GM12872 (cell line): ENCODE data around the gene INO80.

Source experiments
- TF ChIP-seq, protein P1 (sequence below): IDR thresholded peaks from 3 replicates; pipeline ENCODE4 v1.5.1; 2011; ENCODE audit warnings: low read depth, mild to moderate bottlenecking, low read length, moderate library complexity; ENCODE audit not compliant: insufficient read depth

The INO80 gene, protein sequence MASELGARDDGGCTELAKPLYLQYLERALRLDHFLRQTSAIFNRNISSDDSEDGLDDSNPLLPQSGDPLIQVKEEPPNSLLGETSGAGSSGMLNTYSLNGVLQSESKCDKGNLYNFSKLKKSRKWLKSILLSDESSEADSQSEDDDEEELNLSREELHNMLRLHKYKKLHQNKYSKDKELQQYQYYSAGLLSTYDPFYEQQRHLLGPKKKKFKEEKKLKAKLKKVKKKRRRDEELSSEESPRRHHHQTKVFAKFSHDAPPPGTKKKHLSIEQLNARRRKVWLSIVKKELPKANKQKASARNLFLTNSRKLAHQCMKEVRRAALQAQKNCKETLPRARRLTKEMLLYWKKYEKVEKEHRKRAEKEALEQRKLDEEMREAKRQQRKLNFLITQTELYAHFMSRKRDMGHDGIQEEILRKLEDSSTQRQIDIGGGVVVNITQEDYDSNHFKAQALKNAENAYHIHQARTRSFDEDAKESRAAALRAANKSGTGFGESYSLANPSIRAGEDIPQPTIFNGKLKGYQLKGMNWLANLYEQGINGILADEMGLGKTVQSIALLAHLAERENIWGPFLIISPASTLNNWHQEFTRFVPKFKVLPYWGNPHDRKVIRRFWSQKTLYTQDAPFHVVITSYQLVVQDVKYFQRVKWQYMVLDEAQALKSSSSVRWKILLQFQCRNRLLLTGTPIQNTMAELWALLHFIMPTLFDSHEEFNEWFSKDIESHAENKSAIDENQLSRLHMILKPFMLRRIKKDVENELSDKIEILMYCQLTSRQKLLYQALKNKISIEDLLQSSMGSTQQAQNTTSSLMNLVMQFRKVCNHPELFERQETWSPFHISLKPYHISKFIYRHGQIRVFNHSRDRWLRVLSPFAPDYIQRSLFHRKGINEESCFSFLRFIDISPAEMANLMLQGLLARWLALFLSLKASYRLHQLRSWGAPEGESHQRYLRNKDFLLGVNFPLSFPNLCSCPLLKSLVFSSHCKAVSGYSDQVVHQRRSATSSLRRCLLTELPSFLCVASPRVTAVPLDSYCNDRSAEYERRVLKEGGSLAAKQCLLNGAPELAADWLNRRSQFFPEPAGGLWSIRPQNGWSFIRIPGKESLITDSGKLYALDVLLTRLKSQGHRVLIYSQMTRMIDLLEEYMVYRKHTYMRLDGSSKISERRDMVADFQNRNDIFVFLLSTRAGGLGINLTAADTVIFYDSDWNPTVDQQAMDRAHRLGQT (N-terminal part only)

DNA sequence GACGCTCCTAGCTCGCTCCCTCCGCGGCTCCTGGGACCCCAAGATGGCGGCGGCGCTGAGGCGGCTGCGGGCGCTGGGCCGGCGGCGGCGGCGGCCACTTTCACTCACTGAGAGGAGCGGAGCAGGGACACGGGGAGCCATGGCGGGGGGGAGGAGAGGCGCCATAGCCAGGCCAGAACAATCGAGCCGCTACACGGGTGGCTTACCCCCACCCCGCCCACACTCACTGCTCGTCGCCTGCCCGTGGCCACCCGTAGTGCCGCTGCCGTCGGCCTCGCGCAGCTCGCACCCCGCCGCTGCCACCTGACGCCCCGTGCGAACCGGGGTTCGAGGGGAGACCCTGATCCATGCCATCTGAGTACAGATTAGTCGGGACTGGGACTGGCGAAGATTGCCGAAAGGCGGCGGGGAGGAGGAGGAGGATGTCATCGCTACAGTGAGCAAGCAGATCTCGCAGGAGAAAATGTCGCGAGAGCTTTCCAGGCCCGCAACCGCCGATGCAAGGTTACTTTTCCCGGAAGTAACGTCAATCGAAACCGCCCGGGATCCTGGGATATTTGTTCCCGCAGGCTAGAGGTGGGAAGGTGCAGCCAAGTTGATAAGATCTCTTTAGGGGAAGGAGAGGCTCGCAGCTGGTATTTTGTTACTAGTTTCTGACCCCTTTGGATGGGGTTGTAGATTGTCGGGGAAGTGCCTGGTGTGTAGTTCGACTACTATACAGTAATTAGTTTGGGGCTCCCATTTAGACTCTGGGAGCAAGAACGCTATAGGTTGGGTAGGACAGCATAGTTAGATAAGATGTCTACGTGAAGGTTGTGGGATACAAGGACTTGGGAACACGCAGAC lies at the start of gene INO80:
TSS of gene INO80 (minus strand) at position 165 of the 846 bp plus-strand sequence. CDS start 19,970 bp downstream, outside the sequence.
- TF ChIP-seq, protein P1, sequence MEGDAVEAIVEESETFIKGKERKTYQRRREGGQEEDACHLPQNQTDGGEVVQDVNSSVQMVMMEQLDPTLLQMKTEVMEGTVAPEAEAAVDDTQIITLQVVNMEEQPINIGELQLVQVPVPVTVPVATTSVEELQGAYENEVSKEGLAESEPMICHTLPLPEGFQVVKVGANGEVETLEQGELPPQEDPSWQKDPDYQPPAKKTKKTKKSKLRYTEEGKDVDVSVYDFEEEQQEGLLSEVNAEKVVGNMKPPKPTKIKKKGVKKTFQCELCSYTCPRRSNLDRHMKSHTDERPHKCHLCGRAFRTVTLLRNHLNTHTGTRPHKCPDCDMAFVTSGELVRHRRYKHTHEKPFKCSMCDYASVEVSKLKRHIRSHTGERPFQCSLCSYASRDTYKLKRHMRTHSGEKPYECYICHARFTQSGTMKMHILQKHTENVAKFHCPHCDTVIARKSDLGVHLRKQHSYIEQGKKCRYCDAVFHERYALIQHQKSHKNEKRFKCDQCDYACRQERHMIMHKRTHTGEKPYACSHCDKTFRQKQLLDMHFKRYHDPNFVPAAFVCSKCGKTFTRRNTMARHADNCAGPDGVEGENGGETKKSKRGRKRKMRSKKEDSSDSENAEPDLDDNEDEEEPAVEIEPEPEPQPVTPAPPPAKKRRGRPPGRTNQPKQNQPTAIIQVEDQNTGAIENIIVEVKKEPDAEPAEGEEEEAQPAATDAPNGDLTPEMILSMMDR, result no peak

DNA sequence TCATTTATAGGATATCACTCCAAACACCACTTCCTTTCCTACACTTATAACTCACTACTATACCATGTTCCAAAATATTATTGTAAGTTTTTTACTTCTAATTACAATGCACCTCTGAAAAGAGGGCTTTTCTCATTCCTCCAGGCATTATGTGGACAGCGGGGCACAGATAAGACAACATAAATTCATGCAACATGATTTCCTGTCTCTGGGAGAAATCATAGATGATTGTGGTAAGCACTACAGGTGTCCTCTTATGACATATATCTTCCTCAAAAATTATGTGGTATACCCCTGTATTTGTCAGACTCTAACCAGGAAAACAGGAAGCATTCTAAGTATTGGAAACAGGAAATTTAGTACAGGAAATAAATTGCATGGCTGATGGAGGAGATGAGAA lies 45.7 kb upstream of the INO80 start:
- TF ChIP-seq, protein P1, result no peak

DNA sequence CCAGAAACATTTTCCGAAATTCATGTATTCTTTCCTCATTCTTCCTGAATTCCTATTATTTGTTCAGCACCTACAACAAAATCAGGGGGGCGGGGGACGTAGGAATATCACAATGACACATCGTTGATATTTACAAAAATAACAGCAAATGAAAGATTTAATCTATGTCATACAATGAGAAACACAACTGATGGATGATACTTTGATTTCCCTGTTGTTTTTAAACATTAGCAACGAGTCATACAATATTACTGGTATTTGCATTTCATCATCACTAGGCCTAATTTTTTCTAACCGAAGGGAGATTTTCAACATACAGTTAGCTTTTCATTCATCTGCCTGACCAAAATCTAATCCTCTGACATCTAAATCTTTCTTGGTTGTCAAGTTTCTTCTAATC lies 45.3 kb upstream of the INO80 start:
- TF ChIP-seq, protein P1, result no peak

DNA sequence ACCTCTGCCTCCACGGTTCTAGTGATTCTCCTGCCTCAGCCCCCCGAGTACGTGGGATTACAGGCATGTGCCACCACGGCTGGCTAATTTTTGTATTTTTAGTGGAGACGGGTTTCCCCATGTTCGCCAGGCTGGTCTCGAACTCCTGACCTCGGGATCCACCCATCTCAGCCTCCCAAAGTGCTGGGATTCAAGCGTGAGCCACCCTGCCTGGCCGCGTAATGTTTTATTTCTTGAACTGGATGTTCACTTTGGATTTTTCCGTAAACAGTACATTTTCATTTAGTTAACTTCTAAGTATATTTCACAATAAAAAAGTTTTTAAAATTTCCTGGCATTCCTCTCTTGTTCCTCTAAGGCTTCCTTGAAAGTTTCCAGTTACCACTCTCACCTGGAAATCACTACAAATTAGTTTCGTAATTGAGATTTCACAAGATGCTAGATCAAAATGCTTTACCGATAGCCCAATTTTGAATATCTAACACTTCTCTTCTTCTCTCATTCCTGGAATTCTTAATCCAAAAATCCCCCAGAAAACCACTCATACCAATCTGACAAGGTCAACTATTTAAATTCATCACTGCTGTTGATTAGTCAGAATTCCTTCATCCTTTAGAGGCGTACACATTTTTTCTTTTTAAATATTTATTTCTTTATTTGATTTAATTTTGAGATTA lies 44.7 kb upstream of the INO80 start:
- TF ChIP-seq, protein P1, result no peak

DNA sequence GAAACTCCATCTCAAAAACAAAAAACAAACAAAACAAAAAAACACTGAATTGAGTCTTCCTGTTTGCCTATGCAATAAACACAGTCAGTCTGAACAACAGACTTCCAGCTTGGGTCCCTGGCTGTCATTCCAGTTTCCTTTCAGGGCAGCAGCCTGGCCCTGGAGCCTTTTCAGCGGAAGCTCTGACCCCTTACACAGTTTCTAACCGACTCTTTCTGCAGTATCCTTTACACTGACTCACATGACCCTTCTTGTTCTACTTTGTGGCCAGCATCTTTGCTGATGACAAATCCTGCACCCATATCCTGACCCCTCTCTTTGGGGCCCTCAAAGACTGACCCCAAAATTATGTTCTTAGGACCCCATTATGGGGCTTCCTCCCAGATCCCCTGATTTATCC lies 38.3 kb upstream of the INO80 start:
- TF ChIP-seq, protein P1, result no peak

DNA sequence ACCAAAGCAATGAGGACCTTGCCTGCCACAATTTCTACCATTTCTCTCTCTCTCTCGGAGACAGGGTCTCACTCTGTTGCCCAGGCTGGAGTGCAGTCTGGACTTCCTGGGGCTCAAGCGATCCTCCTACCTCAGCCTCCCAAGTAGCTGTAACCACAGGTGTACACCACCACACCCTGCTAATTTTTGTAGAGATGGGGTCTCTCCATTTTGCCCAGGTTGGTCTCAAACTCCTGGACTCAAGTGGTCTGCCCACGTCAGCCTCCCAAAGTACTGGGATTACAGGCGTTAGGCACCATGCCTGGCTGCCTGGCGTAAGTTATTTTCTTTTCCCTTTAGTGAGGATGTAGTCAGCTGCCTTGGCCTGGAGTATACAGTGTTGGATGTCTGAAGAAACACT lies 37.7 kb upstream of the INO80 start:
- TF ChIP-seq, protein P1, result no peak
